H54 (cell line): ENCODE data around the gene MYOG.

Experiments used
- DNase-seq: peaks from one replicate; pipeline ENCODE4 v3.0.0; 2011; ENCODE audit warnings: low spot score, mixed read lengths; ENCODE audit not compliant: insufficient read length
- FAIRE-seq: peaks from 3 replicates; lab custom pipeline; 2011; peaks lifted over from hg19 to GRCh38; lab: Jason Lieb, UNC
- POLR2A ChIP-seq: IDR thresholded peaks from 2 replicates; pipeline ENCODE4 v1.6.1; 2011; ENCODE audit warnings: low read depth, mild to moderate bottlenecking, low read length

The MYOG gene

DNA sequence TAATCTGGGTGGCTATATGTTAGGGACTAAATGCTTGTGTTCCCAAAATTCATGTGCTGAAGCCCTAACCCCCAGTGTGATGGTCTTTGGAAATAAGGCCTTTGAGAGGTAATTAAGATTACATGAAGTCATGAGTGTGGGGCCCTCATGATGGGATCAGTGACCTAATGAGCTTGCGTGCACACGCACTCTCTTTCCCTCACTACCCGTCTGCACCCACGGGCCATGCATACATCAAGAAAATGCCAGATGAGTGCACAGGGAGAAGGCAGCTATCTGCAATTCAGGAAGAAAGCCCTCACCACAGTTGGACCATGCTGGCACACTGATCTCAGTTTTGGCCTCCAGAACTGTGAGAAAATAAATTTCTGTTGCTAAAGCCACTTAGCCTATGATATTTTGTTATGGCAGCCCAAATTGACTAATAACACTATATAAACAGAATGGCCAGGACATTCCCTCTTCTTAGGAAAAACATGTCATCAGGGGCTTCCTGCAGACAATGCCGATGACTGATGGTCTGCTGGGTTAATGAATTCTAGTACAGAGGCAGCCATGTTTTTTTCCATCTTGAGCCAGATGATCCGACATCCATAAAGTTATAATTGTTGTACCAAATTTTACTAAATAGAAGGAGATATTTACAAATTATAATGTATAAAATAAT lies 18.1 kb upstream of the MYOG start:
- DNase-seq (no peak), FAIRE-seq (no peak)
- no peak for TF ChIP-seq POLR2A

DNA sequence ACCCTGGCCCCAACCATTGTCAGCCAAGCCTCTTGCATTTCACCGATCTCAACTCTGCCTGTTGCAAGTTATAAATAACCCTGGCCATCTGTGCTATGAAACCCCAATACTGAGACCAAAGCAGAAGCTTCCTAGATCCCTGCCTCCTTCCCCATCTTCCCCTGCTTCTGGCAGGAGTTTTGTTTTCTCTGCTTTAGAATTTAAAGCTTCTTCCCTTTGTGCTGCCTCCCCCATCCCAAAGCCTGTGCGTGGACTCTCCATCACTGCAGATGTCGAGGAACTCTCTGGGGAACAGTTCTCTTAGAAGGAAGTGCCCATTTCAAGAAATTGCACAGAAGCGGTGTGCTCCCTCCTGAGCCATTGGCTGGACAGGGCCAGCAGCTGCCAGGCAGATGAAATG lies 17.4 kb upstream of the MYOG start:
- no peak for DNase-seq
- no peak for TF ChIP-seq POLR2A
- no peak for FAIRE-seq

DNA sequence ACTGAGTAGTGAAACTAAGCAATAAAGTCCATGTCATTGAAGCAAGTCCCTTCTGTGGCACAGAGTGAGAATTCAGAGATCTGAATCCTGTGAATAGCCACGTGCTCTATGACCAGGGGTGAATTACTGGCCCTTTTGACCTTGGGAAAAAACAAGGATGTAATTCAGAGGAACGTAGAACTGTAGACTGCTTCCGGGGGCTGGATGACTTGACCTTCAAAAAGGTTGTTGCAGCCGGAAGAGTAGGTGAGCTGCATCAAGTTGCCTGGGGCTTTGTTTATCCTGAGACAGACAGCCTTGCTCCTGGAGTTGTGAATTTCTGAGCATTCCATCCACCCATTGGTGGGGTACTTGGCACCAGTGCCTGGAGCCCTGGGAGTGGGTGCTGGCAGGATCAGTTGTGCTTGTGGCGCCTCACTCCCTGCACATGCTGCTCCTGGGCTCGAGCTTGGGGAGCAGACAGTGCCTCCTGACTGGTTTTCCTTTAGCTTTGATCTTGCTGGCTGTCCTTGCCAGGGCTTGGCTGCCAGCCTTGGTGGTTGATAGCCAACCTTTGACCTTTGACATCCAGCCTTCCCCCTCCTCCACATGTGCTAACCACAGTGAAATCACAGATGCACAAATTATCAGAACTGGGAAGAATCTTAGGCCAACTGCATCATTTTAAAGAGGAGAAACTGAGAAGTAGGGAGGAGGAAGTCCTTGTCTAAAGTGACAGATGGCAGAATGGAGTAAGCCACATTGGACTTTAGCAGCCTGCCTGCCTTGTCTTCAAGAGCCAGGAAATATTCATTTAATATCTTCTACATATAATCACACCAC lies 16.2 kb upstream of the MYOG start:
- TF ChIP-seq POLR2A = no peak
- DNase-seq (no peak), FAIRE-seq (no peak)

DNA sequence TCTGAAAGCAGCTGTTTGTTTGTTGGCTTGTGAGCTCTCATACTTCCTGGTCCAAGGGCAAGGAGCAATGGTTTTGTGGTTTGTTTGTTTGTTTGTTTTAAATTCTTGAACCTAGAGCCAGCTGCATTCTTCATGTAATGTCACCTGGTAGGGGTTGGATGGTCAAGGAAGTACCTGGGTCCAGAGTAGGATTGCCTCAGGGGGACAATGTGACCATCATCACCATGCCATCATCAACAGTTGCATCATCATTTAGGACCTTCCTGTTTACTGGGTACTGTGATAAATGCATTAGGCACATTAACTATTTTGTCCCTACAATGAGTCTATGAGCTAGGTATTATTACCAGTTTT lies 14.7 kb upstream of the MYOG start:
- DNase-seq (no peak), FAIRE-seq (no peak)
- TF ChIP-seq POLR2A = no peak

DNA sequence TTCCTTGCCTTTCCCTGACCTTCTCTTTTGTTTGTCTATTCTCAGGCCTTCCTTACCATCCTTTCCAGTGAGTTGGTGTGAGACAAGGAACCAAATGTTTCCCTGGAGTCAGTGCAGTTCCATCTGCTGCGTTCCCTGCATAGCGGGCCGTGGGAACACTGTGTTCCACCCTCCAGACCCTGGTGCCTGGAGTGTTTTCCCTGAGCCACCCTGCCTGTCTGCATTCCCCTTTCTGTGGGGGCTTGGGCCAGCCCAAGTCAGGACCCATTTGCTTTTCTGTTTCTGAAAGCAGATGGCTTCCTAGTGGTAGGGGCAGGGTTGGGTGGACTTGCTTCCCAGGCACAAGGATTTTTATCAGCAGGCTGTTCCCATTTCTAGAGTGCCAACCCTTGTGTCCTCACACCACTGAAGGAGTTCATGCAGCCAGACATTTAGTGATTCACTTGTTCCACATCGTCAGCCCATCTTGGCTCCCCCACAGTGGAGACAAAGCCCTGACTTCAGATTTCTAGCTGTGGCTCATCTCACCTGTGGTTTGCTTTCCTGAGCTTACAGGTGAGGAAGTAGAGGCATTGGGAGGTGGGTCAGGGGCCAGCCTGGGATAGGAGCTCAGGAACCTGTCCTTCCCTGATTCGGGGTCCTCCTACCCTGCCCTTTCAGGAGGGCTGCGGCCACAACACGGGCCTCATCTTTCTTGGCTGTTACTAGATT lies 14.1 kb upstream of the MYOG start:
- no peak for DNase-seq
- no peak for TF ChIP-seq POLR2A
- no peak for FAIRE-seq

DNA sequence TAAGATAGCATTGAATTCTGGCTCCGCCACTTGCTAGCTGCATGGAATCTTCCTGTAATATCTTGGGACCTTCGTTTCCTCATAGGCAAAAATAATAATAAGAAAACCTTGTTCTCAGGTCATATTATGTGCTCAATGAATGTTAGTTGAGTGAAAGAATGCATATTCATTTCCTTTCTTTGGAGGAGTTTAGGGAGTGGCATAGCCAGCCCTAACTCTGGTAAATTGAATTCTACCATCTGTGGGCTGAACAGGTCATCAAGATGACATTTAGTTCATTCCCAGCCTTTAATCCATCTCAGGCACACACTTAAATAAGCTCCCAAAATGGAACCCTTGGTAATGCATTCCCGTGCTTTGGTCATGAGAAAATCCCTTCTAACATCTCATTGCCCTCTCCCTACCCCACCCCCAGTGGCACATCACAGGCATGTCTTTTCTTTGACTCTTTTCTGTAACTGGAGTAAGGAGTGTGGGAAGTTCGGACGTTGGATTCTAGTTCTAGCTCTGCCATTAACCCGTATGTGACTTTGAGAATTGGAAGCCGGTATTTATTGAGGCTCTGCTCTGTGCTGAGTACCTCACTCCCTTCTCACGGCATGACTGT lies 13.2 kb upstream of the MYOG start:
- TF ChIP-seq POLR2A = no peak
- DNase-seq = no peak
- no peak for FAIRE-seq

DNA sequence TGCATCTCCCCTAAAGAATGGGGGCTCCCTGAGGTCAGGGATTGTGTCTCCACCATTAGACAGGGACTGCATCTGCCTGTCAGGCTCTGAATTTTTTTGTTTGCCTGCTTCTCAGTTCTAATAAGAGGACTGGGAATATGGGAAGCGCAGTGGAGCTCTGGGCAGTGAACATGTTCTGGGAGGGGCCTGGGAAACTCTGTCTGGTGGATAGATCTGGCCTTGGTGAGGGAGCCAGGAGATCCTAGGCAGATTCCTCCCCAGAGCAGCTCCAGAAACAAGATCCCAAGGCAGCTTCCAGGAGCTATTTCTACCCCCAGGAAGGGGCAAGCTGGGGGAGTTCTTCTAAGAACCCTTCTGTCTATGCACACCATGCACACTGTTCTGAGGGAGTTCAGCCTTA lies 12.6 kb upstream of the MYOG start:
- TF ChIP-seq POLR2A = no peak
- DNase-seq = no peak
- FAIRE-seq = no peak

DNA sequence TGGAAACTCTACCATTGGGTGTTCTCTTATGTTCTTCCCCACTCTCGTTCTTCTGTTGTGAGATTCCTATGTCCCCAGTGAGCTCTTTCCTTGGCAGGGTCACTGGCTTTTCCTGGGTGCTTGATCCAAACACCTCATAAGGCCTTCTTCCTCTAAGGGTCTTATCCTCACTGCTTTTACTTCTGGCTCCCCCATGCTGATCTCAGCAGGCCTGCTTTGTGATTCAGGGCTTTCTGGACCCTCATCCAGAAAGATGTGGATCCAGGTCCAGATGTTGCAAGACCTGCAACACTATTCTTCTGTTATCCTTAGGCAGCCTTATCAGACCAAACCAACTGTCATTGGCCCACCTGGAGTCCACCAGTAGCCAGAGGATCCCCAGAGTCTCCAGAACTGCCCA lies 11.2 kb upstream of the MYOG start:
- FAIRE-seq (no peak), DNase-seq (no peak)
- no peak for TF ChIP-seq POLR2A

DNA sequence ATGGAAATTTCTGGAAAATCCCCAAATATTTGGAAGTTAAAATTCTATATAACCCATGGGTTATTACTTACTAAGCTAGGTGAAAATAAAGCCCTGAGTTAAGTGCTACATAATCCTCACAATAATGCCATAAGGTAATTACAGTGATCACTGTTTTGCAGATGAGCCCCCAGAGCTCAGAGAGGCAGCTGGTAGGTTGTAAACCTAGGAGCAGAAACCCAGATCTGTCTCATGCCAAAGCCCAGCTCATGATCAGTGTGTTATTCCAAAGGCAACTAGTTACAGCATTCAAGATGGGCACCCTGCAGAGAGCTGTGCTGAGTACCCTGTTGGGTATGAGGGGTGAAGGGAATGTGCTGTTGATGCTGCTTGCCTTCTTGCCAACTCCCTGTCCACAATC lies 10.8 kb upstream of the MYOG start:
- no peak for FAIRE-seq
- TF ChIP-seq POLR2A = no peak
- DNase-seq = no peak

DNA sequence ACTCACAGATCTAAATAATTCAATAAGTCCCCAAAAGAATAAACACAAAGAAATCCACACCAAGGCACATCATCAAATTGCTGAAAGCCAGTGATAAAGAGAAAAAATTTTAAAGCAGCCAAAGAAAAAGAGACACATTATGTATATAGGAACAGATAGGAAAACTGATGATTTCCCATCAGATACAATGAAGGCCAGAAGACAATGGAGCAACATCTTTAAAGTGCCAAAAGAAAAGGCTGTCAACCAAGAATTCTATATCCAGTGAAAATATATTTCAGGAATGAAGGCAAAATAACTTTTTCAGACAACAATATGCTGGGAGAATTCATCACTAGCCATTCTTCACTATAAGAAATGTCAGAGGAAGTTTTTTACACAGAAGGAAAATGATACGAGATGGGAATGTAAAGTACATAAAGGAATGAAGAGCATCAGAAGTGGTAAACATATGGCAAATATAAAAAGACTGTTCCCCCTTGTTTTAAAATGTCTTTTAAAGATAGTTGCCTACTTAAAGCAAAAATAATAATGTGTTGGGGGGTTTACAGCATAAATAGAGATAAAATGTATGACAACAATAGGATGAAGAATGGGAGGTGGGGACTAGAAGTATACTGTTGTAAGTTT lies 9.4 kb upstream of the MYOG start:
- FAIRE-seq (no peak), DNase-seq (no peak)
- TF ChIP-seq POLR2A = no peak

DNA sequence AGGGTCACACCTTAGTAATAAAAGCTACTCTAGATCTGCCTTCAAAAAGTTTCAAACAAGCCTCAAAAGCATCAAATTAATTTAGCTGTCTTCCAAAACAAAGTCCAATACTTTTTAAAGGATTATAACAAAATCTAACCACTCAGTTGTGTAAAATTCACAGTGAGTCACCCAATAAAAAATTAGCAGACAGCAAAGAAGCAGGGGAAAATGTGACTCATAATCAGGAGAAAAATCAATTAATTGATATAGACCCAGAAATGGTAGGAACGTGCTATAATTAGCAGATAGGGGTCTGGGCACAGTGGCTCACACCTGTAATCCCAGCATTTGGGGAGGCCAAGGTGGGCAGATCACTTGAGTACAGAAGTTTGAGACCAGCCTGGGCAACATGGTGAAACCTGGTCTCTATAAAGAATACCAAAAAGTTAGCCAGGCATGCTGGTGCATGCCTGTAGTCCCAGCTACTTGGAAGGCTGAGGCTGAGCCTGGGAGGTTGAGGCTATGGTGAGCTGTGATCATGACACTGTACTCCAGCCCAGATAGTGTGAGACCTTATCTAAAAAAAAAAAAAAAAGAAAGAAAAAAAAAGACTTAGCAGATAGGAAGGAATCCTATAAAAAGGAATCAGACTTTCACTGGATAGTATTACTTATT lies 8.1 kb upstream of the MYOG start:
- no peak for FAIRE-seq
- TF ChIP-seq POLR2A = no peak
- DNase-seq = no peak

DNA sequence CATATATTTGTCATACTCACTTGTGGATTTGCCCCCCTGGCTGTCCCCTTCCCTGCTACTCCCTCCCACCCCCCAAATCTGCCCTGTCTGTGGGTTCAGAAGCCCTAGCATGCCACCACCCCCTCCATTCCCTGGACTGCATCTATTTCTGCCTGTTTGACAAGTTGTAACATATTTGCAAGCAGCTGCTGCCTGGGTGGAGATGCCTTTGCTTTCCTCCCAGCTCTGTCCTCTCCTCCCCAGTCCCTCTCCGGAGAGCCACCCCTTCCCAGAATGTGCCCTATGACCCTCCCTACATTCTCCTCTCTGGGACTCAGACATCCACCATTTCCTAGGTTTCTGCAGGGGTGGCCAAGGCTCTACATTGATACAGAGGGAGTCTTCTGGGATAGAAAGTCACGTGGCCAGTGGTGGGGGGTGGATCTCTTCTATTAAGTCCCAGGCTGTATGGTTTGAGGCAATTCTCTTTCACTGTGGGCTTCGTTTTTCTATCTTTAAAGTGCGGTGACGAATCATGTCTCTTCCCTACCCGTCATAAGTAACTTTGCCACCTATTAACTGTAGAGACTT lies 6.0 kb upstream of the MYOG start:
- FAIRE-seq = no peak
- TF ChIP-seq POLR2A = no peak
- DNase-seq = no peak

DNA sequence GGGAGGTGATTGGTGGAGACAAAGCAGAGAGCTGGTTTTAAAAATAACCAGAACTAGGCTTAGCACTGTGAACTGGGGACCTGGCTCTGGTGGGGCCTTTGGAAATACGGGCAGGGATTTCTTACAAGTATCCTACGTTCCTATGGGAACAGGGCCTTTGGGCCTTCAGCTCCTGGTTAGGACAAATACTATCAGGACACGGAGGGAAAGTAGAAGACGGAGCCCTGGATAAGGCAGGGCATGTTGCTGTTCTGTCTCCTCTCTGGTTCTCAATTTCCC lies 5.3 kb upstream of the MYOG start:
- TF ChIP-seq POLR2A = no peak
- DNase-seq = no peak
- FAIRE-seq = no peak
